Measurements from ENCODE around the gene AMACR. TPM values are rescaled to one million over a fixed set of nuclear protein-coding genes. Genes with fewer than 3 reads are reported as not detected.

Gene AMACR
- total RNA-seq = 9.7 to 10.5 TPM (median 9.8 TPM) in 3 replicates

GRCh38 chr5:34007621-34008600 is at the start of gene AMACR:
TSS of gene AMACR (minus strand) at chr5:34008050. CDS start at chr5:34008019, 31 bp downstream.
- H3K27ac Mint-ChIP-seq = peak within 1 kb of the TSS; percentile 97
- peaks cover 12% of the 10 kb centered on the region for H3K36me3 Mint-ChIP-seq
- peak; percentile 81 to 94 for DNase-seq (ENCODE audit: low spot score in 2 of 2, unreplicated experiment in 2 of 2)
- H3K27me3 Mint-ChIP-seq (ENCODE audit: low read depth) = no peaks in the 10 kb centered on the region
- no peaks in the 10 kb centered on the region for H3K9me3 Mint-ChIP-seq
- peak within 1 kb of the TSS; percentile 84 for H3K4me3 Mint-ChIP-seq
- TF ChIP-seq, protein P1, sequence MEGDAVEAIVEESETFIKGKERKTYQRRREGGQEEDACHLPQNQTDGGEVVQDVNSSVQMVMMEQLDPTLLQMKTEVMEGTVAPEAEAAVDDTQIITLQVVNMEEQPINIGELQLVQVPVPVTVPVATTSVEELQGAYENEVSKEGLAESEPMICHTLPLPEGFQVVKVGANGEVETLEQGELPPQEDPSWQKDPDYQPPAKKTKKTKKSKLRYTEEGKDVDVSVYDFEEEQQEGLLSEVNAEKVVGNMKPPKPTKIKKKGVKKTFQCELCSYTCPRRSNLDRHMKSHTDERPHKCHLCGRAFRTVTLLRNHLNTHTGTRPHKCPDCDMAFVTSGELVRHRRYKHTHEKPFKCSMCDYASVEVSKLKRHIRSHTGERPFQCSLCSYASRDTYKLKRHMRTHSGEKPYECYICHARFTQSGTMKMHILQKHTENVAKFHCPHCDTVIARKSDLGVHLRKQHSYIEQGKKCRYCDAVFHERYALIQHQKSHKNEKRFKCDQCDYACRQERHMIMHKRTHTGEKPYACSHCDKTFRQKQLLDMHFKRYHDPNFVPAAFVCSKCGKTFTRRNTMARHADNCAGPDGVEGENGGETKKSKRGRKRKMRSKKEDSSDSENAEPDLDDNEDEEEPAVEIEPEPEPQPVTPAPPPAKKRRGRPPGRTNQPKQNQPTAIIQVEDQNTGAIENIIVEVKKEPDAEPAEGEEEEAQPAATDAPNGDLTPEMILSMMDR (IDR thresholded peaks at IDR 0.05; ENCODE audit: unreplicated experiment) = no peak
- H3K4me1 Mint-ChIP-seq = peaks cover 28% of the 10 kb centered on the region

DNA sequence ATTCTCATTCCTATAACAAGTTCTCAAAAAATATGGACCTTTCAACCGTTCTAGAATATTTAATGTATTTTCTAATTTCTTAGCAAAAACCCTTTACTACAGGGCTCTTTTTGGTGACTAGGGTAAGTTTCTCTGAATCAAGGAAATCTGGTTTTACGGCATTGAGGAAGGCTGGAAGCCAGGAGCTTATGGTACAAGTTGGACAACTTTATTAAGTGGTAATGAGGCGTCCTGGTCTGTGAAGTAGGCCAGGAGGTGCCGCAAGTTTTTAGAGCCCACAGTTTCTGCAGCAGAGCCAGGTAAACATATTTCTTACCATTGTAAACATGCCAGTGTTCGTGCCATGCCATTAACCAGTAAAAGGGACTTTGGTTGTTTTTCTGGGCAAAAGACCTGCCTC is 49.7 kb upstream of the AMACR start:
- no peak overlapping the region for H3K4me3 Mint-ChIP-seq
- no peaks in the 10 kb centered on the region for H3K27me3 Mint-ChIP-seq (ENCODE audit: low read depth)
- no peak for DNase-seq (ENCODE audit: low spot score in 2 of 2, unreplicated experiment in 2 of 2)
- no peaks in the 10 kb centered on the region for H3K4me1 Mint-ChIP-seq
- TF ChIP-seq, protein P1 (IDR thresholded peaks at IDR 0.05; ENCODE audit: unreplicated experiment) = no peak
- H3K9me3 Mint-ChIP-seq = peaks cover 9% of the 10 kb centered on the region
- H3K36me3 Mint-ChIP-seq = peaks cover 27% of the 10 kb centered on the region
- no peak overlapping the region for H3K27ac Mint-ChIP-seq

DNA sequence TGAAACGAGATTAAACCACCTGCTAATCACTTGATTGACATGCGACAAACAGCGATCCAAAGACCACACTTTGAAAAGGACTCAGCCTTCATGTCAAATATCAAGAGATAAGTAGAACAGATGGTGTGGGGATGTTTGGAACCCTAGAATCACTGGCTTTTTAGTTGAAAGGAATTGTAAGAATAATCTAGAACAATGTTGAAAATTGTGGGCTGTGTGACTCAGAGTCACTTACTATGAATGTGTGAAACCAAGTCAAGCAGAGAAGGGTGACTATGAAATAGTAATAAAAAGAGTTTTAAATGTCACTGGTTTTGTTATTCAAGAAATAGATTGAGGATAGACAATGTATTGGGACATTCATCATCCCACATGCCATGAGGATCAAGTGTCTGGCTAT is 49.3 kb upstream of the AMACR start:
- H3K36me3 Mint-ChIP-seq = peaks cover 23% of the 10 kb centered on the region
- H3K9me3 Mint-ChIP-seq = peaks cover 4% of the 10 kb centered on the region

DNA sequence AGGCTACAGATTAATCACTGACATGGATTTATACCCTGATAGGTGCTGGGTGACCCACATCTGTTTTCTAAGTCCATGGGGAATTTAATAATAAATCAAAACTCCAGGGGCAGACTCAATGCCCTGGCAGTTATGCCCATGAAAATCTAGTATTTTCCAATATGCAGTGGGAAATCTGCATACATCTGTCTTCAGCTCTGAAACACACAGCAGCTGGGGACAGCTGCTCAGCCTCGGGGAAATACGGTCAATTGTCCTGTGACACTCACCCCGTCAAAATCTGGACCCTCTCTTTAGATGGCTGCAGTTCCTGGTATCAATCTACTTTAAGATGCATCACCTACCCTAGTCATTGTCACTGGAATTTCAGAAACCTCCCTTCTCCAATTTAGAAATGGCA is 47.8 kb upstream of the AMACR start:
- no peak overlapping the region for H3K4me3 Mint-ChIP-seq
- no peaks in the 10 kb centered on the region for H3K4me1 Mint-ChIP-seq
- TF ChIP-seq, protein P1 (IDR thresholded peaks at IDR 0.05; ENCODE audit: unreplicated experiment) = no peak
- H3K36me3 Mint-ChIP-seq = peaks cover 22% of the 10 kb centered on the region
- H3K9me3 Mint-ChIP-seq = no peaks in the 10 kb centered on the region
- no peak overlapping the region for H3K27ac Mint-ChIP-seq
- DNase-seq (ENCODE audit: low spot score in 2 of 2, unreplicated experiment in 2 of 2) = no peak
- H3K27me3 Mint-ChIP-seq (ENCODE audit: low read depth) = no peaks in the 10 kb centered on the region

More for the DNA sequence above, 49.3 kb upstream of the AMACR start:
- TF ChIP-seq, protein P1 (IDR thresholded peaks at IDR 0.05; ENCODE audit: unreplicated experiment) = no peak
- Mint-ChIP-seq H3K27me3 (ENCODE audit: low read depth) (no peaks in the 10 kb centered on the region), H3K4me3 (no peak overlapping the region), H3K4me1 (no peaks in the 10 kb centered on the region), H3K27ac (no peak overlapping the region)
- no peak for DNase-seq (ENCODE audit: low spot score in 2 of 2, unreplicated experiment in 2 of 2)

- H3K9me3 Mint-ChIP-seq = no peaks in the 10 kb centered on the region
- H3K27me3 Mint-ChIP-seq (ENCODE audit: low read depth) = no peaks in the 10 kb centered on the region
- no peak for DNase-seq (ENCODE audit: low spot score in 2 of 2, unreplicated experiment in 2 of 2)
- no peak overlapping the region for H3K4me3 Mint-ChIP-seq
- TF ChIP-seq, protein P1 (IDR thresholded peaks at IDR 0.05; ENCODE audit: unreplicated experiment) = no peak
- peaks cover 26% of the 10 kb centered on the region for H3K36me3 Mint-ChIP-seq
- no peaks in the 10 kb centered on the region for H3K4me1 Mint-ChIP-seq
- no peak overlapping the region for H3K27ac Mint-ChIP-seq
Measured at GRCh38 chr5:34054400-34054729, 46.5 kb upstream of the AMACR start.
